ENCODE data around the gene PTH1R. TPM values are rescaled to one million over a fixed set of nuclear protein-coding genes. Genes with fewer than 3 reads are reported as not detected.

The PTH1R gene
- polyA plus RNA-seq, 1 donor (not counting 4 experiments of a cell fraction or from before 2014, with no cell fraction given) = not detected

DNA sequence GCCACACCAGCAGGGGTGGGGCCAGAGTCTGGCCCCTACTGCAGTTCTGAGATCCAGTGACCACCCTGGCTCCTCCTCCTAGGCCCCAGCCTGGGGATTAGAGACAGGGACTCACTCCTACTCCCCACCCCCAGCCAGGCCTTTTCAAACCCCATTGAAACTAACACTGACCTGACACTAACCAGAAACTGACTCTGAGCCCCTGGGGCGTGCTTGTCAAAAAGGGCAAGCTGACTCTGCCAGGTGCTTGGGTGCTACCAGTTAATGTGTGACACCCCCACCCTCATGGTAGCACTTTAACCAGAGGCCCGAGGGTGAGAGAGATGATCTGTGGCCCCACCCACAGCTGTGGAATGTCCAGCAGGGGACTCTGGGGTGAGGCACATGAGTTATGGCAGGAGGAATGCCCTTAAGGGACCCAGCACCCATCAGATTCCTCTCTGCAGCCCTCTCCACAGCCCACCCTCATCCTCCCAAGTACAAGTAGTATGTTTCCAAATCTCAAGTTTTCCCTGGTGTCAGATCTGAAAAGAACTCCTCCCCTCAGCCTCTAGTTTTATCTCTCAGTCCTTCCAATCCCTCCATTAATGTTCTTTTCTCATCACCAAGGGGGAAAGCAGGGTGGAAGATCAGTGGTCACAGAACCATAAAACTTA, 1.4 kb downstream of the PTH1R start:
- Histone ChIP-seq H3K4me1 (ENCODE audit: control insufficient read depth, extremely low read depth, insufficient read depth, low read length) (no peaks in the 10 kb centered on the region), H3K9me1 (ENCODE audit: control insufficient read depth, extremely low read depth, insufficient read depth, low read length) (no peaks in the 10 kb centered on the region), H3K36me3 (ENCODE audit: control insufficient read depth in 2 of 2, extremely low read depth in 1 of 2, insufficient read depth in 2 of 2, low read length in 2 of 2) (no peaks in the 10 kb centered on the region), H3K4me2 (ENCODE audit: control insufficient read depth, extremely low read depth, insufficient read depth, low read depth, low read length) (no peak overlapping the region), H4K20me1 (ENCODE audit: control insufficient read depth, extremely low read depth, insufficient read depth, low read length) (no peaks in the 10 kb centered on the region), H3K9ac (ENCODE audit: control insufficient read depth, extremely low read depth, insufficient read depth, low read length) (no peak overlapping the region), H3K27ac (ENCODE audit: control insufficient read depth, insufficient read depth, low read length) (no peak overlapping the region), H2AFZ (ENCODE audit: control insufficient read depth, low read length) (no peak overlapping the region), H3K4me3 (ENCODE audit: control insufficient read depth in 2 of 3, extremely low read depth in 1 of 3, insufficient read depth in 2 of 3, low read depth in 1 of 3, low read length in 3 of 3) (no peak overlapping the region), H3K79me2 (ENCODE audit: control insufficient read depth, insufficient read depth, low read length) (no peaks in the 10 kb centered on the region), H3K27me3 (ENCODE audit: control insufficient read depth, extremely low read depth, insufficient read depth, low read length) (peaks cover 51% of the 10 kb centered on the region), H3K9me3 (ENCODE audit: control insufficient read depth, low read depth, low read length) (no peaks in the 10 kb centered on the region)
- DNase-seq (ENCODE audit: low read depth, low spot score) (peak; percentile 15), FAIRE-seq (no peak)
- dilution Hi-C loops (cut with MboI; ENCODE audit: extremely low pct_ligation_motif_present, low sequenced_read_pairs) = no loop called here
- TF ChIP-seq EZH2 (IDR thresholded peaks at IDR 0.05; ENCODE audit: low read length) = no peak
- TF ChIP-seq CTCF (optimal IDR thresholded peaks at IDR 0.05 in 1 of 3, IDR thresholded peaks at IDR 0.05 in 1 of 3, conservative IDR thresholded peaks at IDR 0.05 in 1 of 3; ENCODE audit: extremely low read depth in 1 of 3, insufficient read depth in 2 of 3, low read length in 3 of 3) = no peak

DNA sequence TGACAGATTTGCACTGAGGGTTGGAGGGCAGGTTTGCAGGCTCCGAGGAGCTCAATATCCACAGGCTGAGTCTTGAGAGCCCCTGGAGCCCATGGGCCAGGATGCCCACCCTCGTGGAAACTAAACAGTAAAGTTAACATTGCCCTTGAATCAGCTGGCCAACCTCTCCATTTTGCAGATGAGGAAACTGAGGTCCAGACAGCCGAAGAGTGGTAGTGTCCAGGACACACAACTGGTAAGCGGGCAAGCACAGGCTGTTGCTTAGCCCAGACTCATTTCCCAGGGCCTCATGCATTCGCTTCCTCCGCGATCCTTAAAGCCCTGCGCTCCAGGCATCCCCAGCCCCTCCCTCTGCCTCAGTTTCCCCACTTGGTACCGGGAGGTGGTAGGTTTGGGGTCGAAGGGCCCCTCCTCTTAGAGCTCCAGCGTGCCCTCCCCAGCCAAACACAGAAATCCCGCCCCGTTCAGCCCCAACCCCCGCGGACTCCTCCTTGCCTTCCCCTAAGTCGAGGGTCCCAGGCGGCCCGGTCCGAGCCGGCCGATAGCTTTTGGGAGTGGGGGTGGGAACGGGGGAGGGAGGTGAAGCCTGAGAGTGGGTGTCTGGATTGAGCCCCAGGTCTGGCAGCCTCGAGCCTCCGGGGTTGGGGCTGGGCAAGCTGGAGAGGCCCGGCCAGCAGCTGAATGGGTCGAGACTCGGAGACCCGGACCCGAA, 3.5 kb downstream of the PTH1R start:
- Histone ChIP-seq H4K20me1 (ENCODE audit: control insufficient read depth, extremely low read depth, insufficient read depth, low read length) (no peaks in the 10 kb centered on the region), H3K4me3 (ENCODE audit: control insufficient read depth in 2 of 3, extremely low read depth in 1 of 3, insufficient read depth in 2 of 3, low read depth in 1 of 3, low read length in 3 of 3) (no peak overlapping the region), H3K27ac (ENCODE audit: control insufficient read depth, insufficient read depth, low read length) (no peak overlapping the region), H3K27me3 (ENCODE audit: control insufficient read depth, extremely low read depth, insufficient read depth, low read length) (peaks cover 59% of the 10 kb centered on the region), H3K36me3 (ENCODE audit: control insufficient read depth in 2 of 2, extremely low read depth in 1 of 2, insufficient read depth in 2 of 2, low read length in 2 of 2) (no peaks in the 10 kb centered on the region), H3K9me3 (ENCODE audit: control insufficient read depth, low read depth, low read length) (no peaks in the 10 kb centered on the region), H3K9me1 (ENCODE audit: control insufficient read depth, extremely low read depth, insufficient read depth, low read length) (no peaks in the 10 kb centered on the region), H3K9ac (ENCODE audit: control insufficient read depth, extremely low read depth, insufficient read depth, low read length) (no peak overlapping the region), H2AFZ (ENCODE audit: control insufficient read depth, low read length) (no peak overlapping the region), H3K4me1 (ENCODE audit: control insufficient read depth, extremely low read depth, insufficient read depth, low read length) (no peaks in the 10 kb centered on the region), H3K4me2 (ENCODE audit: control insufficient read depth, extremely low read depth, insufficient read depth, low read depth, low read length) (no peak overlapping the region), H3K79me2 (ENCODE audit: control insufficient read depth, insufficient read depth, low read length) (no peaks in the 10 kb centered on the region)
- dilution Hi-C loops (cut with MboI; ENCODE audit: extremely low pct_ligation_motif_present, low sequenced_read_pairs) = no loop called here
- TF ChIP-seq EZH2 (IDR thresholded peaks at IDR 0.05; ENCODE audit: low read length) (no peak), CTCF (optimal IDR thresholded peaks at IDR 0.05 in 1 of 3, IDR thresholded peaks at IDR 0.05 in 1 of 3, conservative IDR thresholded peaks at IDR 0.05 in 1 of 3; ENCODE audit: extremely low read depth in 1 of 3, insufficient read depth in 2 of 3, low read length in 3 of 3) (no peak)
- FAIRE-seq = no peak
- DNase-seq (ENCODE audit: low read depth, low spot score) = no peak
